H1 (cell line): ENCODE results near the gene CFL2. TPM values are rescaled to one million over a fixed set of nuclear protein-coding genes. Genes with fewer than 3 reads are reported as not detected.

ENCODE experiments used
- CTCF ChIA-PET: fragments of 300-600 bp; sonication (Branson Sonifier 250); formaldehyde crosslinking; loops from one replicate; lab custom pipeline; 2021; ENCODE audit not compliant: partially characterized antibody; lab: Charles Lee
- POLR2A ChIA-PET: fragments of 300-600 bp; sonication (Branson Sonifier 250); formaldehyde crosslinking; loops from one replicate; lab custom pipeline; 2021; ENCODE audit warnings: inconsistent platforms; ENCODE audit not compliant: partially characterized antibody; lab: Charles Lee
- DNase-seq, 2 experiments: peaks; one replicate each; pipeline versions ENCODE4 v3.0.0 to v3.0.0-alpha.2; 2010 to 2022; ENCODE audit warnings: low spot score in 2 of 2, low read depth in 1 of 2, mixed read lengths in 1 of 2
- FAIRE-seq: peaks from 2 replicates; lab custom pipeline; 2011; peaks lifted over from hg19 to GRCh38; lab: Jason Lieb, UNC
- H2AFZ ChIP-seq: 2 replicates; pipeline ENCODE4 v1.8.1; 2012; ENCODE audit warnings: low read length, inconsistent platforms
- H2AK5ac ChIP-seq: 2 replicates; pipeline ENCODE4 v1.6.1; 2013; ENCODE audit warnings: low read depth, low read length
- H2BK120ac ChIP-seq: replicated peaks from 2 replicates; pipeline ENCODE3; 2013; ENCODE audit warnings: low read depth, low read length, inconsistent platforms
- H2BK12ac ChIP-seq: 2 replicates; pipeline ENCODE4 v1.6.1; 2013; ENCODE audit warnings: low read depth, low read length
- H2BK15ac ChIP-seq: 2 replicates; pipeline ENCODE4 v1.6.1; 2013; ENCODE audit warnings: low read length
- H2BK20ac ChIP-seq: 2 replicates; pipeline ENCODE4 v1.6.1; 2013; ENCODE audit warnings: low read length
- H2BK5ac ChIP-seq: 2 replicates; pipeline ENCODE4 v1.6.1; 2013; ENCODE audit warnings: low read depth, low read length
- H3K14ac ChIP-seq: 2 replicates; pipeline ENCODE4 v1.6.1; 2013; ENCODE audit warnings: inconsistent platforms; ENCODE audit not compliant: insufficient read length
- H3K18ac ChIP-seq: 2 replicates; pipeline ENCODE4 v1.6.1; 2013; ENCODE audit warnings: low read length; ENCODE audit errors: extremely low read depth
- H3K23ac ChIP-seq: 2 replicates; pipeline ENCODE4 v1.6.1; 2013; ENCODE audit warnings: inconsistent platforms; ENCODE audit not compliant: insufficient read length
- H3K23me2 ChIP-seq: 2 replicates; pipeline ENCODE4 v1.6.1; 2013; ENCODE audit warnings: low read depth, low read length
- H3K27ac ChIP-seq: 2 replicates; pipeline ENCODE4 v1.6.1; 2011; ENCODE audit warnings: low read depth, low read length, inconsistent platforms
- H3K27me3 ChIP-seq, 4 experiments: replicated peaks in 1 of 4; 1 replicate in 1 of 4; 2 replicates in 3 of 4; pipeline versions ENCODE4 v1.6.1 to v1.8.1; 2011 to 2013; ENCODE audit warnings: low read length in 3 of 4, mild to moderate bottlenecking in 3 of 4, inconsistent platforms in 2 of 4, mixed read lengths in 2 of 4, moderate library complexity in 1 of 4; ENCODE audit not compliant: control insufficient read depth in 3 of 4, insufficient read depth in 3 of 4; ENCODE audit errors: extremely low read depth in 1 of 4
- H3K36me3 ChIP-seq, 4 experiments: 2 replicates each; pipeline versions ENCODE4 v1.6.1 to v1.8.1; 2011 to 2013; ENCODE audit warnings: mild to moderate bottlenecking in 4 of 4, low read length in 3 of 4, moderate library complexity in 2 of 4, control low read depth in 1 of 4, inconsistent platforms in 1 of 4; ENCODE audit not compliant: insufficient read depth in 4 of 4, control insufficient read depth in 2 of 4
- H3K4ac ChIP-seq: replicated peaks from 2 replicates; pipeline ENCODE3; 2013; ENCODE audit warnings: low read length, low read depth, mixed read lengths, inconsistent platforms; ENCODE audit not compliant: insufficient read length
- H3K4me1 ChIP-seq, 4 experiments: replicated peaks in 1 of 4; 1 replicate in 1 of 4; 2 replicates in 3 of 4; pipeline versions ENCODE4 v1.6.1 to v1.8.1; 2011 to 2013; ENCODE audit warnings: low read length in 3 of 4, inconsistent platforms in 2 of 4, mixed read lengths in 1 of 4; ENCODE audit not compliant: insufficient read depth in 4 of 4, control insufficient read depth in 3 of 4
- H3K4me2 ChIP-seq, 2 experiments: 2 replicates each; pipeline versions ENCODE4 v1.6.1 to v1.8.1; 2011 to 2013; ENCODE audit warnings: low read depth in 2 of 2, low read length in 2 of 2, control low read depth in 1 of 2, inconsistent platforms in 1 of 2, mild to moderate bottlenecking in 1 of 2; ENCODE audit not compliant: insufficient read depth in 1 of 2
- H3K4me3 ChIP-seq, 4 experiments: fragments of 200-600, 300-600 bp in 1 of 4; sonication (generic), shearing (Covaris generic), sonication (Bioruptor Twin) in 1 of 4; 2 replicates each; pipeline versions ENCODE4 v1.5.1 to v1.8.1; 2011 to 2016; ENCODE audit warnings: low read length in 4 of 4, low read depth in 3 of 4, control low read depth in 2 of 4, inconsistent platforms in 2 of 4, mild to moderate bottlenecking in 2 of 4, mixed read lengths in 1 of 4, moderate library complexity in 1 of 4; ENCODE audit not compliant: insufficient read depth in 2 of 4; ENCODE audit errors: extremely low read depth in 1 of 4
- H3K56ac ChIP-seq: replicated peaks from 2 replicates; pipeline ENCODE3; 2013; ENCODE audit warnings: low read depth, mild to moderate bottlenecking, mixed read lengths, low read length, inconsistent platforms; ENCODE audit not compliant: insufficient read length
- H3K79me1 ChIP-seq: 2 replicates; pipeline ENCODE4 v1.6.1; 2013; ENCODE audit warnings: low read depth, low read length, control low read depth
- H3K79me2 ChIP-seq, 2 experiments: 2 replicates each; pipeline versions ENCODE4 v1.6.1 to v1.8.1; 2012 to 2013; ENCODE audit warnings: low read length in 2 of 2, mild to moderate bottlenecking in 2 of 2, inconsistent platforms in 1 of 2; ENCODE audit not compliant: insufficient read depth in 2 of 2, control insufficient read depth in 1 of 2
- H3K9ac ChIP-seq, 4 experiments: replicated peaks in 1 of 4; 1 replicate in 1 of 4; 2 replicates in 3 of 4; pipeline versions ENCODE4 v1.6.1 to v1.8.1; 2011 to 2013; ENCODE audit warnings: low read depth in 3 of 4, low read length in 3 of 4, control low read depth in 2 of 4, mild to moderate bottlenecking in 2 of 4, moderate library complexity in 2 of 4, inconsistent platforms in 1 of 4; ENCODE audit errors: extremely low read depth in 1 of 4
- H3K9me3 ChIP-seq, 2 experiments: 2 replicates each; pipeline versions ENCODE4 v1.6.1 to v1.8.1; 2012 to 2013; ENCODE audit warnings: mild to moderate bottlenecking in 2 of 2, moderate library complexity in 2 of 2, control low read depth in 1 of 2, inconsistent platforms in 1 of 2, low read depth in 1 of 2, low read length in 1 of 2, mixed read lengths in 1 of 2; ENCODE audit not compliant: insufficient read depth in 2 of 2
- H4K20me1 ChIP-seq, 2 experiments: replicated peaks in 1 of 2; 2 replicates each; pipeline versions ENCODE3 to v1.8.1; 2011 to 2013; ENCODE audit warnings: inconsistent platforms in 2 of 2, low read length in 2 of 2, mild to moderate bottlenecking in 1 of 2; ENCODE audit not compliant: insufficient read depth in 2 of 2, control insufficient read depth in 1 of 2
- H4K5ac ChIP-seq: 2 replicates; pipeline ENCODE4 v1.6.1; 2013; ENCODE audit warnings: low read length, low read depth, mixed read lengths, inconsistent platforms; ENCODE audit not compliant: insufficient read length
- H4K8ac ChIP-seq: 2 replicates; pipeline ENCODE4 v1.8.0; 2013; ENCODE audit warnings: mild to moderate bottlenecking, moderate library complexity, low read length, inconsistent platforms; ENCODE audit not compliant: insufficient read depth; ENCODE audit errors: extremely low read depth
- H4K91ac ChIP-seq: replicated peaks from 2 replicates; pipeline ENCODE3; 2013; ENCODE audit warnings: low read length, mixed read lengths, inconsistent platforms; ENCODE audit not compliant: insufficient read length
- BCL11A ChIP-seq, 2 experiments: IDR thresholded peaks; one replicate each; pipeline ENCODE4 v1.6.1; 2011; ENCODE audit warnings: low read depth in 2 of 2, low read length in 2 of 2, mild to moderate bottlenecking in 2 of 2
- CBX5 ChIP-seq: fragments of 300-800, 300-1000 bp; sonication (generic); IDR thresholded peaks from 2 replicates; pipeline ENCODE4 v1.7.1; 2016; ENCODE audit warnings: antibody characterized with exemption, low read length, low read depth
- HDAC2 ChIP-seq, 2 experiments: fragments of 300-600 bp in 1 of 2; sonication (generic) in 1 of 2; IDR thresholded peaks; 2 replicates each; pipeline ENCODE4 v1.6.1; 2011 to 2012; ENCODE audit warnings: low read depth in 2 of 2, low read length in 2 of 2, mild to moderate bottlenecking in 2 of 2, moderate library complexity in 2 of 2, borderline replicate concordance in 1 of 2, inconsistent platforms in 1 of 2
- MAX ChIP-seq: IDR thresholded peaks from 2 replicates; pipeline ENCODE4 v1.6.1; 2012; ENCODE audit warnings: inconsistent platforms
- POLR2AphosphoS5 ChIP-seq: IDR thresholded peaks from 2 replicates; pipeline ENCODE4 v1.6.1; 2011; ENCODE audit warnings: low read depth, low read length
- RXRA ChIP-seq: IDR thresholded peaks from 2 replicates; pipeline ENCODE4 v1.6.1; 2011; ENCODE audit warnings: low read depth, mild to moderate bottlenecking, low read length, moderate library complexity; ENCODE audit not compliant: insufficient read depth
- WGBS, 2 experiments: shearing (Covaris generic) in 1 of 2; methylation state at CpG; one replicate each; pipeline versions ENCODE4 v1.1.6 to v1.1.7; 2013 to 2015; ENCODE audit warnings: low lambda C conversion rate in 2 of 2, mixed read lengths in 2 of 2, inconsistent platforms in 1 of 2, low coverage in 1 of 2, missing lambda C conversion rate in 1 of 2; ENCODE audit not compliant: insufficient replicate concordance in 2 of 2, insufficient coverage in 1 of 2, insufficient read length in 1 of 2; ENCODE audit errors: extremely low coverage in 1 of 2, missing lambda C conversion rate in 1 of 2; 5-methylcytosine and 5-hydroxymethylcytosine counted together
- polyA plus RNA-seq, 7 experiments: library from polyadenylated mRNA; depleted of rRNA in 3 of 7; stranded (reverse) in 5 of 7; unstranded in 2 of 7; fragments of >200 nt in 5 of 7; fragments of 200-250 nt in 2 of 7; gene quantifications; 1 replicate in 5 of 7; 2 replicates in 1 of 7; 4 replicates in 1 of 7; pipeline versions ENCODE4 v1.2.1 to v1.2.3, GENCODE V29; 2011 to 2013; ENCODE audit warnings: missing spikeins in 2 of 7, mixed read lengths in 2 of 7
- total RNA-seq: library from RNA; stranded (reverse); fragmentation: NEBNext Ultra II Directional; extraction: Animal tissue kit (Norgen Biotek cat#: 25700); gene quantifications from 2 replicates; pipeline ENCODE4 v1.2.1, GENCODE V29; 2021

CFL2 gene
- total and polyA plus RNA-seq, 2 of the 8 experiments (the other 6 are each of a cell fraction or from before 2014, with no cell fraction given), result 9.7 to 20.5 TPM

DNA sequence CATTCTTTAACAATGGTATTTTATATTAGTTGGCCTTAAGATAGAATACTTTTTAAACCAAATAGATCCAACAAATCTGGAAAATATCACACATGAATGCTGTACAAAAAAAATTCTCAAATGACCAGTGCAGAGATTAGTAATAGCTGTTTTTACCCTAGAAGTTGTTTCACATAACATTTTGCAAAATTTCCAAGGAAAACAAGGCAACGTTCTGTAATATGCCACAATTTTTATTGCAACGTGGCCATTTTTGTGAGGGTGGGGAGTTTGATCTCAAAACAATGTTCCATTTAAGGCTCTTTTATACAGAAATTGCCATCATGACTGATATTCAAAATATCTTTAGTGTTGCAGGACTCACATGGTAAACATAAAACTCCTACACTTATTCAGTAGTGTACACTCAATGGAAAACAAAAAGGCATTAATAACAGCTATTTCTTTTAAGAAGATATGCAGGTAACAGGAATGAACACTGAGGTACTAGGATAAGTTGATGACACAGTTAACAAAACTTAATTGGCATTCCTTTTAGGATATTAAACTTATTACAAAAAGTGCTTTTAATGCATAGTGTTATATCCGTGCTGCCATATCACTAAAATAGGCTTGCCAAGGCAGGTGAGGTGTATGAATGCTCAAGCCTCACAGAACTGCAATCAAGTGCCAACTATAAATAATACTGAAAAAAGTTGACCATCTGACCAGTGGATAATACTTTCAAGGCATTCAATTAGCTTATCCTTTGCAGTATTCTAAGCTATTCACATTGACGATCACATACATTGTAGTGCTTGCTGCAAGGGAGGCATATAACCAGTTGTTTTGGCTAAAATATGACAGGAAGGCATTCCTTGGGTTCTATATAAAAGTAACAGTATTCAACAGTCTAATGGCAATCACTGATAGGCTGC lies 2.3 kb downstream of the CFL2 start:
- Histone ChIP-seq H3K9ac (no peak overlapping the region), H3K18ac (no peak overlapping the region)
- TF ChIP-seq POLR2AphosphoS5 (no peak), CBX5 (no peak), MAX (no peak), HDAC2 (IDR thresholded peaks at IDR 0.05; ENCODE audit: borderline replicate concordance in 1 of 2, low read depth in 2 of 2, low read length in 2 of 2) (no peak), RXRA (no peak), BCL11A (IDR thresholded peaks at IDR 0.05; ENCODE audit: low read depth in 2 of 2, low read length in 2 of 2) (no peak)
- TF ChIP-seq, all 59 proteins: peak for 0
- Histone ChIP-seq H2AK5ac (no peak overlapping the region), H2AFZ (no peak overlapping the region), H3K56ac (no peak overlapping the region), H3K4me1 (no peaks in the 10 kb centered on the region), H3K4me3 (no peak overlapping the region), H4K91ac (no peak overlapping the region), H3K4ac (no peak overlapping the region), H3K23ac (no peak overlapping the region), H2BK5ac (no peak overlapping the region), H3K79me2 (peaks cover 0 to 7% of the 10 kb centered on the region in 2 experiments; a peak in 2 of 4 replicates), H3K27me3 (peaks cover 0 to 4% (median 0%) of the 10 kb centered on the region in 4 experiments; a peak in 3 of 7 replicates), H4K8ac (no peak overlapping the region), H2BK15ac (no peak overlapping the region), H3K27ac (no peak overlapping the region), H3K23me2 (peaks cover 3% of the 10 kb centered on the region), H2BK12ac (no peak overlapping the region), H3K14ac (no peak overlapping the region), H2BK20ac (no peak overlapping the region), H3K36me3 (peaks cover 0 to 14% (median 2%) of the 10 kb centered on the region in 4 experiments; a peak in 2 of 8 replicates), H2BK120ac (no peak overlapping the region), H4K20me1 (no peaks in the 10 kb centered on the region), H3K4me2 (no peak overlapping the region), H4K5ac (no peak overlapping the region), H3K79me1 (no peaks in the 10 kb centered on the region), H3K9me3 (no peaks in the 10 kb centered on the region)
- DNase-seq, result no peak
- POLR2A ChIA-PET, result interaction anchor here (1.7 to 6.3 kb wide), 2 partner anchors 12 to 18 kb away, joined by 4 to 31 read pairs; no protein-coding TSS in a partner anchor
- CTCF ChIA-PET, result interaction anchor here (0.7 to 1.0 kb wide), 3 partner anchors 11 to 40 kb away, joined by 3 to 5 read pairs (median 4); no protein-coding TSS in a partner anchor
- 91% methylated on average over 4 of the region's 4 CpGs; no CpG with 5 or more reads in 1 of the 2 experiments for WGBS, 2 experiments
- no peak for FAIRE-seq
